C4-2B (cell line): Measurements from ENCODE around the gene HLA-DOA.

Experiments
- H3K27ac ChIP-seq: fragments of 450-650 bp; 2 replicates; pipeline ENCODE4 v1.5.1; 2017
- ZFX ChIP-seq: fragments of 450-650 bp; IDR thresholded peaks from 2 replicates; pipeline ENCODE4 v1.6.1; 2017
- TF ChIP-seq, protein P1 (sequence below): fragments of 450-650 bp; conservative IDR thresholded peaks from 2 replicates; pipeline ENCODE4 v1.5.1; 2017; ENCODE audit warnings: mild to moderate bottlenecking

HLA-DOA gene

DNA sequence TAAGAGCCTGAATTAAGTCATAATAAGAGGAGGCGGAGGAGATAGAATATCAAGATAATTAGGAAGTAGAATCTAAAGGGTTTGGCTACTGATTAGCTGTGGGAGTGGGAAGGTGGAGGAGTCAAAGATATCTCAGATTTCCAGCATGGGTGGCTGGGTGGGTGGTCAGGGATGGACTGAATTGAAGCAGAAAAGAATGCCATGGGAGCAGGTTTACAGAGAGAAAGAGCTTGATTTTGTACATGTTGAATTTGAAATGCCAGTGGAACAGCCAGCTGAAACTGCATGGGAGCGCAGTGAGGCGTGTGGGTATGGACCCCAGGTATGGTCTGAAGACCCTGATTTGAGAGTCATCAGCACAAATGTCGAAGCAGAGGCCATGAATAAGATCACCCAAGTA is 55.1 kb downstream of the HLA-DOA start:
- H3K27ac ChIP-seq: no peak overlapping the region
- TF ChIP-seq ZFX: no peak
- TF ChIP-seq, protein P1, sequence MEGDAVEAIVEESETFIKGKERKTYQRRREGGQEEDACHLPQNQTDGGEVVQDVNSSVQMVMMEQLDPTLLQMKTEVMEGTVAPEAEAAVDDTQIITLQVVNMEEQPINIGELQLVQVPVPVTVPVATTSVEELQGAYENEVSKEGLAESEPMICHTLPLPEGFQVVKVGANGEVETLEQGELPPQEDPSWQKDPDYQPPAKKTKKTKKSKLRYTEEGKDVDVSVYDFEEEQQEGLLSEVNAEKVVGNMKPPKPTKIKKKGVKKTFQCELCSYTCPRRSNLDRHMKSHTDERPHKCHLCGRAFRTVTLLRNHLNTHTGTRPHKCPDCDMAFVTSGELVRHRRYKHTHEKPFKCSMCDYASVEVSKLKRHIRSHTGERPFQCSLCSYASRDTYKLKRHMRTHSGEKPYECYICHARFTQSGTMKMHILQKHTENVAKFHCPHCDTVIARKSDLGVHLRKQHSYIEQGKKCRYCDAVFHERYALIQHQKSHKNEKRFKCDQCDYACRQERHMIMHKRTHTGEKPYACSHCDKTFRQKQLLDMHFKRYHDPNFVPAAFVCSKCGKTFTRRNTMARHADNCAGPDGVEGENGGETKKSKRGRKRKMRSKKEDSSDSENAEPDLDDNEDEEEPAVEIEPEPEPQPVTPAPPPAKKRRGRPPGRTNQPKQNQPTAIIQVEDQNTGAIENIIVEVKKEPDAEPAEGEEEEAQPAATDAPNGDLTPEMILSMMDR: no peak
